Measurements from ENCODE around the gene SCAMP3.
"Not testable (repeated sequence)": the region's sequence is repeated elsewhere in the genome, so short reads cannot be mapped to it uniquely, and the experiment has no call there.

Gene SCAMP3

DNA sequence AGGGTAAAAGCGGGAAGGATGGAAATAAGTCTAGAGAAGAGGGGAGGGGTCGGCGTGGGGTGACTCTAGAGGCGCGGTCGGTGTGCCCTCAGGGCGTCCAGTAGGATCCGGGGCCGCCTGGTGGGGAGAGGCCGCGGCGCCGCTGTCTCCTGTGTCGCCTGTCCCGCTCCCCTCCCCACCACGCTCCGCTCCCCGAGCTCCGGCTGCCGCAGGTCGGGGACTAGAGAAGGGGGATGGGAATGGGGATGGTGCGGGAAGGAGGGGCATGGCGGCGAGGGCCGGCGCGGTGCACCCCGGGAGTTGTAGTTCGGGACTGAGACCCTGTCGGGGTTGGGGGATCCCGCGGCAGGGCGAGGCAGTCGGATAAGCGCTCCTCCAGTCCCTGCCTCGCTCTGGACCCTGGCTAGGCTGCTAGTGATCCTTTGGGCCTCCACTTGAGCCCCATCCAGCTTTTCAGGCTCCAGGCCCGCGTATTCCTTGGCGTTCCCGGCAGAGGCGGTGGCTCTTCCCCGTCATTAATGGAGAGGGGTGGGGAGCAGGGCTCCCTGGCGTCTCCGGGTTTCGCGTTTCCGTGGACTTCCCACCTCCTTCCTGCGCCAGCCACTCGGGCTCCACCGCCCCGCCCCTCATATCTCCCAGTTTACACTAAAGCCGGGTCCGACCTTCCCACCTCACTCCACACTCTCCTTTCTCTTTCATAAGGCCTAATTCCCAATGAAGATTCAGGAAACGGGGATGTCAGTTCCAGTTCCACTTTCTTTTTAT is 6.7 kb downstream of the SCAMP3 start, which contains the start of gene ENTREP3:
TSS of gene ENTREP3 (minus strand) at position 241 of the 765 bp plus-strand sequence. CDS start 606 bp downstream, outside the sequence.
- in situ Hi-C loops (cut with HindIII; ENCODE audit: low sequenced_read_pairs), result no loop called here

- in situ Hi-C loops (cut with HindIII; ENCODE audit: low sequenced_read_pairs), result no loop called here
These were observed 7.4 kb downstream of the SCAMP3 start for GRCh38 chr1:155254714-155255242.

GRCh38 chr1:155254228-155254713 is 7.9 kb downstream of the SCAMP3 start:
- in situ Hi-C loops (cut with HindIII; ENCODE audit: low sequenced_read_pairs), result no loop called here

DNA sequence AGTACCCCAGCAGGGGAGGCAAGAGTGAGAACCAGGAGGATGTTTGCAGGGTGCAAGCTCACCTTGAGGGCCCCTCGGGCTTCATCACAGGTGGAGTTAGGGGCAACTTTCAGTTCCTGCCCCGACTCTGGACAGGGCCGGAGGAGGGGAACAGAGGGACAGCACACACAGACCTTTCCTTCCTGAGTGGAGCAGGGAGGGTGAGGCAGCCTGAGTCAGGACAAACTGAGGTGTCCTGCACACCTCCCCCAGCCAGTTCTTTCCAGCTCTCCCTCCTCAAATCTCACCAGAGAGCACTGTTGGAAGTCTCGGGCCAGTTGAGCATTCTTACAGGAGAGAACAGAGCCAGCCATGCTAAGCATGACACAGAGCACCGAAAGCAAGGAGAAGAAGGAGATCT is 8.4 kb downstream of the SCAMP3 start:
- in situ Hi-C loops (cut with HindIII; ENCODE audit: low sequenced_read_pairs), result no loop called here

DNA sequence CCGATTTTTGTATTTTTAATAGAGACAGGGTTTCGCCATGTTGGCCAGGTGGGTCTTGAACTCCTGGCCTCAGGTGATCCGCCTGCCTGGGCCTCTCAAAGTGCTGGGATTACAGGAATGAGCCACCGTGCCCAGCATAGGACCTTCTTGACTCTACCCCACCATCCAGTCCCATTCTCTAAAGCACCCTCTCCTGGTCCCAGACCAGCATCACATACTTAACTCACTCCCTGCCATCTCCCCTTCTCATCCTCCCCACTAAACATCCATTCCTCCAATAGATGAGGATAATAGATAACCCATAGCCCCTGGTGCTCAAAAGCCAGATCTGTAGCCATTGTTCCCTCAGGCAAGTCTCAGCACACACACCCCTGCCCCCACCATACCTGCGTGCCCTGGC is 9.0 kb downstream of the SCAMP3 start:
- in situ Hi-C loops (cut with HindIII; ENCODE audit: low sequenced_read_pairs), result no loop called here

- in situ Hi-C loops (cut with HindIII; ENCODE audit: low sequenced_read_pairs), result no loop called here
These were observed 10.6 kb downstream of the SCAMP3 start for GRCh38 chr1:155251566-155251965.

- in situ Hi-C loops (cut with HindIII; ENCODE audit: low sequenced_read_pairs), result no loop called here
These were observed 11.3 kb downstream of the SCAMP3 start for GRCh38 chr1:155250633-155251449.

GRCh38 chr1:155250246-155250632 is 11.9 kb downstream of the SCAMP3 start:
- in situ Hi-C loops (cut with HindIII; ENCODE audit: low sequenced_read_pairs), result no loop called here

DNA sequence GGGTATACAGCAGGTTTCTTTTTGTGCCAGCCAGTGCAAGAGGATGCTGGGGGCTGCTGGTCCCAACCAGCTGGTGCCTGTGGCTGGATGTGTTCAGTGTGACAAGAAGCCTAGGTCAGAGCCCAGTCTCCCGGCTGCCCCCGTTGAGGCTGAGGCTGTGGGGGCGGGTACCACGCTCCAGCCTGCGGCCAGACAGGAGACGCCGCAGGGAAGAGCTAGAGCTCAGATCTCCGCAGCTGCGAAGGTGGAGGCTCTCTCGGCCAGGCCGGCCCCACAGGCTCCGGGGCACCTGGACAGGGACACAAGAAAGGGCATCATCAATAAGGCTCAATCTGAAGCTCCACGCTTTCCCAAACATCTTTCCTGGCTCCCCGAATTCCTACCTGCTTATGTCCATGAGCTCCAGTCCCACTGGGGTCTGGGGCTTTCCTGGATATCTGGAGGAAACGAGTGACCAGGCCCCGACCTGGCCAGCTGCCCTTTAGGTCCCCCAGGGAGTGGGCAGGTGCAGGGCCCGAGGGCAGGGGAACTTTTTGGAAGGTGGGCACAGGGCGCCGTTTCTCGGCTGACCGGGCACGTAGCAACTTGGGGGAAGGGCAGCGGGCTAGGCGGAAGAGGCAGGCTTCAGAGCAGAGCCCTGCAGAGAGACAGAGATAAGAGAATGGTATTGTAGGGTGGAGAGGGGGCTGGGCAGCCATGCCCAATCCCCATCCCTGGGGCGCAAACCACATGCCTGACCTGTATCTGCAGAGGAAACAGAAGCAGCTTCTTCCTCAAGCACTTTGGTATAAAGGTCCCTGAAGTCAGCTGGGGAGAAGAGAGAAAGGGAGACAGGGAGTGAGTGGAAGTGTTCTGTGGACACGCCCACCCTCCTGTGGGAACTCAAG is 14.2 kb downstream of the SCAMP3 start:
- in situ Hi-C loops (cut with HindIII; ENCODE audit: low sequenced_read_pairs), result no loop called here

- in situ Hi-C loops (cut with HindIII; ENCODE audit: low sequenced_read_pairs), result not testable (repeated sequence)
These were observed 15.4 kb downstream of the SCAMP3 start for GRCh38 chr1:155246796-155247195.

DNA sequence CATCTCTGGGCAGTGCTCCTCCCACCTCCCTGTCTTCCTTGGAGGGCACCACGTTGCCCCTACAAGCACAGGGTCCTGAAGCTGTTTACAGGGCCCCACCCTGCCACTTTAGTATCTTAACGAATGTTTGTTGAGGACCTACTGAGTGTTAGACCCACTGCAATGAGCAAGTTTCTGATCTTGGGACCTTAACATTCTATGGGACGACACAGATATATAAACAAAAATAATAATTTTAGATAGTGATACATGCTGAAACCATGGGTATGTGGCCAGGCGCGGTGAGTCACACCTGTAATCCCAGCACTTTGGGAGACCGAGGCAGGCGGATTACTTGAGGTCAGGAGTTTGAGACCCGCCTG is 17.0 kb downstream of the SCAMP3 start:
- in situ Hi-C loops (cut with HindIII; ENCODE audit: low sequenced_read_pairs), result no loop called here

DNA sequence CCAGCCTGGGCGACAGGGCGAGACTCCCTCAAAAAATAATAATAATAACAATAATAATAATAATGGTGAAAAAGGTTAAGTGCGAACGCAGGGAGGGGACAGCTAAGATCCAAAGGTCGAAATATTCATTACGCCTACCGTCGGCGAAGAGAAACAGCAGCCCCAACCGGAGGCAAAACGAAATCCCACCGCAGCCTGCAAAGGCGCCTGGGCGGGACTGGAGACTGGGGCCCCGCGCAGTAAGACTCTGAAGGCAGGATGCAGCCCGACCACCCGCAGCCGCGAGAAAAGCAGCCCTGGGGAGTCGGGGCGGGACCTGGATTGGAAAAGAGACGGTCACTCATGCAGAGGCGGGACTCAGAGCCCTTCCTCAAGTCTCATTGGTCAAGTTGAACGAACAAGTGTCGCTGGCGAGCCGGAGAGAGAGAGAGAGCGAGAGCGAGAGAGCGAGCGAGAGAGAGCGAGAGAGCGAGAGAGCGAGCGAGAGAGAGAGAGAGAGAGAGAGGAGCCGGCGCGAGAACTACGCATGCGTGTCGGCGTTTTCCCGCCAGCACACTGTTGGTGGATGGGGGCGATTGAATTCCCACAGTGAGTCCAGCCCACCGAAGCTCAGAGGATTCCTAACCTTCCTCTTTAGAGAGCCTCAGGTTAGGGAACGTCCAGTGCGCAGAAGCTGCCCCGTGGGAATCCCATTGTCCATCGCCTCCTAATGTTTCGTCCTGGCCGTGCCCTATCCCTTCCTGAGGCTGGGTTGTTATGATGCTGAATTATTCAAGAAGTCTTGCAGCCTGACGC is 17.6 kb downstream of the SCAMP3 start:
- in situ Hi-C loops (cut with HindIII; ENCODE audit: low sequenced_read_pairs), result no loop called here

- in situ Hi-C loops (cut with HindIII; ENCODE audit: low sequenced_read_pairs), result no loop called here
These were observed 19.3 kb downstream of the SCAMP3 start for GRCh38 chr1:155242805-155243358.

DNA sequence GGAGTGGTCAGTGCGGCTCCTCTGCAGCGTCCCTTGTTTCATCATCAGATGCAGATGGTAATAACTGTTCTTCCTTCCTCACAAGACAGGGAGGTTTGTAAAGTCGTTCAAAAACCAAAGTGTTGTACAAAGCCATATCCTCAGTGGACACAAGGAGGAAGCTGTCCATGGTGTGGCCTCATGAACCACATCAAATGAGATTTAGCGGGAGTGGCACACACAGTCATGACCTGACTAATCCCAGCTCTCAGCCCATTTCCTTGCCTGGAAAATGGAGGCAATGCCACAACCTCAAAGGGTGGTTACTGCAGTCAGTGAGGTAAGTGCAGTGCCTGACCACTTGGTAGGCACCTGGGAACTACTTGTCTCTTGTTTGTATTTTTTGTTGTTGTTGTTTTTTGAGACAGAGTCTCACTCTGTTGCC is 20.3 kb downstream of the SCAMP3 start:
- in situ Hi-C loops (cut with HindIII; ENCODE audit: low sequenced_read_pairs), result no loop called here

GRCh38 chr1:155241069-155241679 is 21.0 kb downstream of the SCAMP3 start:
- in situ Hi-C loops (cut with HindIII; ENCODE audit: low sequenced_read_pairs), result no loop called here

DNA sequence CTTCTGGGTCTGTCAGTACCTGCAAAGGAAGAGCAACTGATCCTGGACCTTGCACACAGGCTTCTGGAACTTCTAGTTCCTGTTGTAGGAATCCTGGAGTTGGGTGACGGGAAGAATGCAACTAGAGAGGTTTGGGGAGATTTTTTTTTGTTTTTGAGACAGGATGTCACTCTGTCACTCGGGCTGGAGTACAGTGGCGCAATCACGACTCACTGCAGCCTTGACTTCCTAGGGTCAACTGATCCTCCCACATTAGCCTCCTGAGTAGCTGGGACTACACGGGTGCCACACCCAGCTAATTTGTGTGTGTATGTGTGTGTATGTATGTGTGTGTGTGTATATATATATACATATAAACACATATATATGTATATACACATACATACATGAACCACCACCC is 25.7 kb downstream of the SCAMP3 start:
- in situ Hi-C loops (cut with HindIII; ENCODE audit: low sequenced_read_pairs), result no loop called here

DNA sequence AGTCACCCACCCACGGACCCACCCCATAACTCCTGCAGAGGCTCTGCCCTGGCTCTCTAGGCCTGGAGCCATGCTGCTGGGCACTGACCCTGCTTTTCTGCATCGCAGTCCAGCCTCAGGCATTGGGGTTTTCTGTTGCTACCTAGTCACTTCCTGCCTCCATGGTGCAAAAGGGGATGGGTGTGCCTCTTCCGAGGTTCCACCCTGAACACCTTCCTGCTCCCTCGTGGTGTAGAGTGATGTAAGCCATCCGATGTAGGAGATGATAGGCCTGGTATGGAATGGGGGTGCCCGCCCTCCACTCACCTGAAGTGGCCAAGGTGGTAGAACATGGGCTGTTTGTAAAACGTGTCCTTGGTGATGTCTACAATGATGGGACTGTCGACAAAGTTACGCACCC is 26.8 kb downstream of the SCAMP3 start:
- in situ Hi-C loops (cut with HindIII; ENCODE audit: low sequenced_read_pairs), result not testable (repeated sequence)

- in situ Hi-C loops (cut with HindIII; ENCODE audit: low sequenced_read_pairs), result not testable (repeated sequence)
These were observed 28.7 kb downstream of the SCAMP3 start for GRCh38 chr1:155233502-155233901.

Measured in DLD1 (cell line).